ENCODE measurements around the gene TIMM17A.

Gene TIMM17A

DNA sequence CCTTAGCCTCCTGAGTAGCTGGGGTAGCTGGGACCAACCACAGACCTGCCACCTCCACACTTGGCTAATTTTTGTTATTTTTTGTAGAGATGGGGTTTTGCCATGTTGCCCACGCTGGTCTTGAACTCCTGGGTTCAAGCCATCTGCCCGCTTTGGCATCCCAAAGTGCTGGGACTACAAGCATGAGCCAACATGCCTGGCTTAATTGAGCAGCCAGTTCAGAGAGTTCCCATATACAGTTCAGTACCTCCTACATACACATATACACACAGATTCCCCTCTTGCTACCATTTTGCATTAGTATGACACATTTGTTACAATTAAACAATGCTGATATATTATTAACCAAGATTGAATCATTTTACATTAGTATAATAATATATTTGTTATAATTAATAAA, 30.1 kb downstream of the TIMM17A start:
- DNase-seq, result no peak

DNA sequence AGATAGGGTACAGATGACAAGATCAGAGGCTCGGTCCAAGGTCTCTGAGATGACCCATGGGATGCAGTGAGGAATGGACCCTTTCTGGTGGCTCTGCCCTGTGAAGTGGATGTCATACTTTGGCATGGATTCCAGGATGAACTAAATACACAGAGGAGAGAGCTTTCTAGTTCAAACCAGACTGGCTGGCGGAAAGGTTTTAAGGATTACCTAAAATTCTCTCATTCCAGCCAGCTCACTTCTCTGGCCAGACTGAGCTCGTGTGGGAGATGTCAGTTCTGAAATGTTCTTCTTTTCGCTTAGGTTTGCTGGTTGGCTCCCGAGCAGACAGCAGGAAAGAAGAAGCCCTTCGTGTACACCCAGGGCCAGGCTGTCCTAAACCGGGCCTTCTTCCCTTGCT, 33.3 kb downstream of the TIMM17A start:
- no peak for DNase-seq

DNA sequence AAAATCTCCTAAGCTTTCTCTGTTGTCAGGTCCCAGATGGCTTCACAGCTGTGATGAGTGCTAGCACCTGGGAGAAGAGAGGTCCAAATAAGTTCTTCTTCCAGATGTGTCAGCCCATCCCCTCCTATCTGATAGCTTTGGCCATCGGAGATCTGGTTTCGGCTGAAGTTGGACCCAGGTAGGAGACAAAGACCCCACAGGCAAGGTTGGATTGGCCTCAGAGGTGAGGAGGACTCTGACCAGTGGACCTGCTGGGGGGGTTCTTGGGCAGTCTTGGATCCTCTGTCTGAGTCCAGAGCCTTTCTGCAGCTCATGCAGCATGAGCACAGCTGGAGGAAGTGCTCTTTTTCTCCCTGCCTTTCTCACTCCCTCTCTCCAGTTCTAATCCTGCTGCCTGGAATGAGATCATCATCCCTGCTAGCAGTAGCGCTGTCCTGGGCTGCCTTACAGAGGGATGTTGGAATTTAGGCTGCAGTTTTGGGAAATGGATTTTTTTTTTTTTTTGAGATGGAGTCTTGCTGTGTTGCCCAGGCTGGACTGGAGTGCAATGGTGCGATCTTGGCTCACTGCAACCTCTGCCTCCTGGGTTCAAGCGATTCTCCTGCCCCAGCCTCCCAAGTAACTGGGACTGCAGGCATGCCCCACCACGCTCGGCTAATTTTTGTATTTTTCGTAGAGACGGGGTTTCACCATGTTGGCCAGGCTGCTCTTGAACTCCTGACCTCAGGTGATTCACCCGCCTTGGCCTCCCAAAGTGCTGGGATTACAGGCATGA, 34.2 kb downstream of the TIMM17A start:
- DNase-seq, result no peak

- DNase-seq, result no peak
These were observed 35.1 kb downstream of the TIMM17A start for GRCh38 chr1:201990427-201990826.

DNA sequence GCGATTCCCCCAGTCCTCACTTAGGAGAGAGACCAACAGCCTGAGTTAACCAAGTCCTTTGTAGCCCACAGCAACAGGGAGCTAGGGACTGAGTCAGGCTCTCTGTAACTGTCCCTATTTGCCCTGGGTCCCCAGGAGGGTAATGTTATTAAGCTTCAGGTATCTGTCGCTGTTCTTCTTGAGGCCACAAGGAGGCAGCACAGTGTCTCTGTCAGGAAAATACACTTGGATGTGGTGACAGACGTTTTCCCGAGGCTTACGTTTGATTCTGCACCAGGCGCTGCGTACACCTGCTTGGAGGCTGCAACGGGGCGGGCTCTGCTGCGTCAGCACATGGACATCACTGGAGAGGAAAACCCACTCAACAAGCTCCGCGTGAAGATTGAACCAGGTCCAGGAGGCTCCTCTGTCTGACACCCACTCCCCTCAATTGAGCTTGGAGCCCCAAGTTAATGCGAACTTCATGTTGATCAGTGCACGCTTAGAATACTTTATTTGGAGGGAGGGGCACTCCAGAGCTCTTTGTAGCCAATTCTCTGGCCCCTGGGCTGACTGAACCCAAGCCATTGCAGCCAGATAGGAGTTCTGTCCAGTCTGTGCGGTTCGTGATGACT, 44.4 kb downstream of the TIMM17A start:
- peak; percentile 48 for DNase-seq

GRCh38 chr1:202002507-202002906, 47.2 kb downstream of the TIMM17A start:
- DNase-seq, result no peak

GRCh38 chr1:202004711-202005110, 49.4 kb downstream of the TIMM17A start:
- DNase-seq, result no peak

GRCh38 chr1:202005958-202006357, 50.7 kb downstream of the TIMM17A start:
- DNase-seq, result peak; percentile 22

DNA sequence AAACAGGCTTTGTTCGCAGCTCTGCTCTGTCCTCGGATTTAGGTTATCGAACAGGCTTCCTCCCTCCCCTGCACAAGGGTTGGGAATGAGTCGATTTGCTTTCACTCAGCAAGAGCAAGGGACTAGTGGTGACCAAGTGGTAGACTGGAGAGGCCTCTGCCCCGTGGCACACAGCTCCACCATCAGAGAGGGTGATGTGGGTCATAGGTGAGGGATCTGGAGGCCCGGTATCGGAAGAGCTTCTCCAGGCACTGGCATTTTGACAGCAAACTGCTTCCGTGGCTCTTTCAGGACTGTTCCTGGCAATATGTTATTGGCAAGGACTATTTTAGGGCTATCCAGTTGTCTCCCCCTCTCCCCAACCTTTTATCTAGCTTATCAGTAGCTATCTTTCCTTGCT, 52.0 kb downstream of the TIMM17A start:
- DNase-seq, result no peak

DNA sequence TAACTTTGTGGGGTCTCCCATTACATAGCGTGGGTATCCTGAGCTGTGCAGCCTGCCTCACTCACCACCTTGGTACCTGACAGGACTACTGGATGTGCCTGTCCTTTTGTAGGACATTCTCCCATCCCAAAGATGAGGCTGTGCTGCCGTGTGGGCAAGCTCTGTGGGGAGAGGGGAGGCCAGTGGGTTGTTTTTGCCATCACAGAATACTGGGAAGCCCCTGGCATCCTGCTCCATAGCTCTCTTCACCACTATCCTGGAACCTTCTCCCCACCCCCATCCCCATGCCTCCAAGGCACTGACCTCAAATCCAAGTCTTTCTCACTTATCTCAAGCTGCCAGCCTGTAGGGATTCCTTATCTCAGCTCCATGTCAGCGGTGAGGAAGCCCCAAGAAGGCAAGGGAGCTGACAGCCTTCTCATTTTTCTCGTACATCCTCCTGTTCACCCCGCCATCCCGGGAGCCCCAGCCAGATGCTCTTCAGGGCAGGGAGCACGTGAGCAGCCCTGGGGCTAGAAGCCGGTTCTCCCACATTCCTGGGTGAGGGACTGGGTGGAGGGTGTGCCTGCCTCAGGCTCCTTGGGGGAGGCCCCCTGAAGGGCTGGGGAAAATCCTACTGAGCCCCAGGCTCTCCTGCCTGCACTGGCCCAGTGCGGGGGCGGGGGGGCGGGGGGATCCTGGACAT, 52.6 kb downstream of the TIMM17A start:
- no peak for DNase-seq

- peak; percentile 62 for DNase-seq
These were observed 54.2 kb downstream of the TIMM17A start for GRCh38 chr1:202009326-202010179.

- DNase-seq, result no peak
These were observed 55.1 kb downstream of the TIMM17A start, which contains the start of gene ELF3 for GRCh38 chr1:202010180-202011015. Gene ELF3 (plus strand): TSS chr1:202010587. CDS start chr1:202011137, 550 bp downstream.

GRCh38 chr1:202011994-202012393, 56.7 kb downstream of the TIMM17A start:
- DNase-seq, result no peak

DNA sequence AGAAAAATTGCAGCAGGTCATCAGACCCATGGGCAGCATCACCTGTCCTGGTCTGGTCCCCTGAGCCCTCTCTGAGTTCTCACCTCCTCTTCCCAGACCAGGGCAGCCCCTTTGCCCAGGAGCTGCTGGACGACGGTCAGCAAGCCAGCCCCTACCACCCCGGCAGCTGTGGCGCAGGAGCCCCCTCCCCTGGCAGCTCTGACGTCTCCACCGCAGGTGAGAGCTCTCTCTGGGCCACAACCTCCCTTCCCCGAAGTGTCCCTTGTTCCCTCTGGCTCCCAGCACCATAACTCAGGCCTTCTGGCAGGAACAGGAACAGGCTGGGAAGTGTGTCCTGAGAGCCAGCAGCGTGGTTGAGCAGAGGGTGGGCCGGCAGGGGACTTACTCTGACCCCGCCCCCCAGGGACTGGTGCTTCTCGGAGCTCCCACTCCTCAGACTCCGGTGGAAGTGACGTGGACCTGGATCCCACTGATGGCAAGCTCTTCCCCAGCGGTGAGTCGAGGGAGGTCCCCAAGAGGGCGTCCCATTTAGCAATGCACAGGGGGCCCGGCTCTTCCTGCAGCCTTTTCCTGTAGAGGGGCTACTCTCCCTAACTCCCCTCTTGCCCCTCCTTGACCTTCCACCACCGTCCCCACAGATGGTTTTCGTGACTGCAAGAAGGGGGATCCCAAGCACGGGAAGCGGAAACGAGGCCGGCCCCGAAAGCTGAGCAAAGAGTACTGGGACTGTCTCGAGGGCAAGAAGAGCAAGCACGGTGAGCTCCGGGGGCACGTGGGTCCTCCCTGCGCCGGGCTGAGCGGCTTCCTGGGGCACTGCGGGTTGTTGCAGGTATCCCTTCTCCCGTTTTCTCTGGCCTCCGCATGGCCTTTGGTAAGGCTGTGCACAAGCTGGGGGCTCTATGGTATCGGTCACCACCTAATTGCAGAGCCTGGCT, 57.5 kb downstream of the TIMM17A start:
- DNase-seq, result no peak

- DNase-seq, result no peak
These were observed 58.3 kb downstream of the TIMM17A start for GRCh38 chr1:202013603-202014002.

GRCh38 chr1:202014060-202014459, 58.8 kb downstream of the TIMM17A start:
- no peak for DNase-seq

- no peak for DNase-seq
These were observed 59.8 kb downstream of the TIMM17A start for GRCh38 chr1:202014915-202015661.

DNA sequence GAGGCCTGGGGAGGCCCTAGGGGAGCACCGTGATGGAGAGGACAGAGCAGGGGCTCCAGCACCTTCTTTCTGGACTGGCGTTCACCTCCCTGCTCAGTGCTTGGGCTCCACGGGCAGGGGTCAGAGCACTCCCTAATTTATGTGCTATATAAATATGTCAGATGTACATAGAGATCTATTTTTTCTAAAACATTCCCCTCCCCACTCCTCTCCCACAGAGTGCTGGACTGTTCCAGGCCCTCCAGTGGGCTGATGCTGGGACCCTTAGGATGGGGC, 60.3 kb downstream of the TIMM17A start:
- DNase-seq, result no peak

DNA sequence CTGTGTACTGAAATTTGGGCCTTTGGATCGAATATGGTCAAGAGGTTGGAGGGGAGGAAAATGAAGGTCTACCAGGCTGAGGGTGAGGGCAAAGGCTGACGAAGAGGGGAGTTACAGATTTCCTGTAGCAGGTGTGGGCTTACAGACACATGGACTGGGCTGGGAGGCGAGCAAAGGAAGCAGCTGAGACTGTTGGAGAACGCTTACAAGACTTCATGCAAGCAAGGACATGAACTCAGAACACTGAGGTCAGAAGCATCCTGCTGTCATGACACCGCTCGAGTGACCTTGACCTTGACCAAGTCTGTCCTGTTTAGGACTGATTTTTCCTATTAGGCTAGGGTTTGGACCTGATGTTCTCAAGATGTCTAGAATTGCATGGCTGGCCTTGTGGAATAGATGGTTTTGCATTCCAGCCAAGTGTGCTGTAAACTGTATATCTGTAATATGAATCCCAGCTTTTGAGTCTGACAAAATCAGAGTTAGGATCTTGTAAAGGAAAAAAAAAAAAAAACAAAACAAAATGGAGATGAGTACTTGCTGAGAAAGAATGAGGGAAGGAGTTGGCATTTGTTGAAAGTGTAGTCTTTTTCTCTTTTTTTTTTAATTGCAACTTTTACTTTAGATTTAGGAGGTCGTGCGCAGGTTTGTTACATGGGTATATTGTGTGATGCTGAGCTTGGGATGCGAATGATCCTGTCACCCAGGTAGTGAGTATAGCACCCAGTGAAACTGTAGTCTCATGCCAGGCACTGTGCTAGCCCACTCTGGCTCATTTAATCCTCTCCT, 60.9 kb downstream of the TIMM17A start:
- no peak for DNase-seq

Measured in HCEC 1CT (cell line).